Sigmoid colon (tissue), 7 donors: Measurements from ENCODE around the gene TPCN1. TPM values are rescaled to one million over a fixed set of nuclear protein-coding genes. Genes with fewer than 3 reads are reported as not detected.

ENCODE experiments used
- DNase-seq: peaks from one replicate; pipeline ENCODE4 v3.0.0-alpha.2; 2019
- H3K27ac ChIP-seq, 4 donors: fragments of 200-600 bp; sonication (generic); one replicate each; pipeline ENCODE4 v1.5.1; 2016 to 2019; ENCODE audit warnings: mild to moderate bottlenecking in 1 of 4
- H3K27me3 ChIP-seq, 3 donors: fragments of 200-600 bp; sonication (generic); one replicate each; pipeline ENCODE4 v1.5.1; 2019; ENCODE audit warnings: mild to moderate bottlenecking in 1 of 3
- H3K36me3 ChIP-seq, 4 donors: fragments of 200-600 bp; sonication (generic); one replicate each; pipeline ENCODE4 v1.5.1; 2016 to 2019
- H3K4me1 ChIP-seq, 4 donors: fragments of 200-600 bp; sonication (generic); one replicate each; pipeline ENCODE4 v1.5.1; 2017 to 2019
- H3K4me3 ChIP-seq, 4 donors: fragments of 200-600 bp; sonication (generic); one replicate each; pipeline ENCODE4 v1.5.1; 2017 to 2019; ENCODE audit warnings: mild to moderate bottlenecking in 2 of 4, moderate library complexity in 1 of 4
- H3K9me3 ChIP-seq, 4 donors: fragments of 200-600 bp in 3 of 4; sonication (generic) in 3 of 4; one replicate each; pipeline versions ENCODE4 v1.5.1 to v1.6.1; 2013 to 2019
- CTCF ChIP-seq, 4 experiments: fragments of 450-650 bp in 3 of 4; fragments of 200-600 bp in 1 of 4; IDR thresholded peaks; one replicate each; pipeline ENCODE4 v1.5.1; 2016 to 2019; ENCODE audit warnings: antibody characterized with exemption in 4 of 4, mild to moderate bottlenecking in 3 of 4, moderate library complexity in 2 of 4
- EP300 ChIP-seq, 4 donors: sonication (generic); formaldehyde crosslinking; IDR thresholded peaks; one replicate each; pipeline ENCODE4 v1.6.1; 2017; ENCODE audit warnings: antibody characterized with exemption in 4 of 4
- POLR2A ChIP-seq, 2 donors: fragments of 450-650 bp; IDR thresholded peaks; one replicate each; pipeline ENCODE4 v1.6.1; 2016; ENCODE audit warnings: antibody characterized with exemption in 2 of 2, mild to moderate bottlenecking in 2 of 2, moderate library complexity in 2 of 2
- POLR2AphosphoS5 ChIP-seq, 4 donors: sonication (generic); formaldehyde crosslinking; IDR thresholded peaks; one replicate each; pipeline ENCODE4 v1.6.1; 2017; ENCODE audit warnings: antibody characterized with exemption in 4 of 4
- WGBS, 2 donors: extraction: QIAGEN DNeasy Blood & Tissue Kit; methylation state at CpG; one replicate each; pipeline ENCODE4 v1.1.7; 2013; 5-methylcytosine and 5-hydroxymethylcytosine counted together
- intact Hi-C: fragments of 100-400 bp; cut with DNase I; formaldehyde crosslinking; loops from one replicate; pipeline ENCODE4 v1.15.1; 2023
- polyA plus RNA-seq, 3 donors: library from polyadenylated mRNA; stranded (reverse); fragments of 200-250 nt; gene quantifications; one replicate each; pipeline ENCODE4 v1.2.3, GENCODE V29; 2013
- total RNA-seq, 4 donors: library from RNA; depleted of rRNA; stranded (reverse); fragments of >200 nt; gene quantifications; one replicate each; pipeline ENCODE4 v1.1.0, GENCODE V29; 2016
- donor health status: healthy with polysubstance abuse.
- donor health status: Bipolar disorder and iron deficiency.
- donor health status: healthy.

TPCN1 gene
- total and polyA plus RNA-seq, 7 donors, result 6.0 to 51.5 (median 28.3) TPM

- Histone ChIP-seq H3K9me3 (no peaks in the 10 kb centered on the region), H3K27ac (peak overlapping the region in 1 of 4 donors; percentile 59), H3K27me3 (no peaks in the 10 kb centered on the region), H3K4me1 (peaks cover 0 to 10% (median 9%) of the 10 kb centered on the region in 4 donors), H3K4me3 (no peak overlapping the region), H3K36me3 (peaks cover 0 to 21% (median 10%) of the 10 kb centered on the region in 4 donors)
- intact Hi-C loops, result loop anchor here (10.0 kb wide), 1 partner anchor 230 kb away; the partner anchor contains the start of gene SDSL
- 91% methylated on average over 4 of the region's 4 CpGs for WGBS, 2 donors
- TF ChIP-seq EP300 (IDR thresholded peaks at IDR 0.05) (no peak), POLR2A (IDR thresholded peaks at IDR 0.05) (no peak), CTCF (IDR thresholded peaks at IDR 0.05) (no peak), POLR2AphosphoS5 (IDR thresholded peaks at IDR 0.05) (no peak)
- no peak for DNase-seq
These were observed 26.3 kb upstream of the TPCN1 start for GRCh38 chr12:113194971-113195391.

GRCh38 chr12:113195598-113195997 is 25.7 kb upstream of the TPCN1 start:
- TF ChIP-seq POLR2AphosphoS5 (IDR thresholded peaks at IDR 0.05) (no peak), POLR2A (IDR thresholded peaks at IDR 0.05) (no peak), CTCF (IDR thresholded peaks at IDR 0.05) (no peak), EP300 (IDR thresholded peaks at IDR 0.05) (no peak)
- Histone ChIP-seq H3K4me1 (peaks cover 0 to 13% (median 10%) of the 10 kb centered on the region in 4 donors), H3K27me3 (no peaks in the 10 kb centered on the region), H3K27ac (no peak overlapping the region), H3K36me3 (peaks cover 0 to 18% (median 10%) of the 10 kb centered on the region in 4 donors), H3K4me3 (no peak overlapping the region), H3K9me3 (no peaks in the 10 kb centered on the region)
- no peak for DNase-seq
- intact Hi-C loops, result loop anchor here (10.0 kb wide), 1 partner anchor 229 kb away; the partner anchor contains the start of gene SDSL
- WGBS, 2 donors, result 94 to 96% methylated on average over 13 of the region's 13 CpGs

- H3K27ac ChIP-seq, result no peak overlapping the region
- DNase-seq, result no peak
- no peaks in the 10 kb centered on the region for H3K27me3 ChIP-seq
- H3K9me3 ChIP-seq, result no peaks in the 10 kb centered on the region
- H3K4me3 ChIP-seq, result no peak overlapping the region
- H3K36me3 ChIP-seq, result peaks cover 0 to 8% (median 6%) of the 10 kb centered on the region in 4 donors
- peaks cover 0 to 14% (median 10%) of the 10 kb centered on the region in 4 donors for H3K4me1 ChIP-seq
- intact Hi-C loops, result loop anchor here (10.0 kb wide), 1 partner anchor 228 kb away; the partner anchor contains the start of gene SDSL
- WGBS, 2 donors, result 71 to 79% methylated on average over 7 of the region's 7 CpGs
- no peak for TF ChIP-seq CTCF (IDR thresholded peaks at IDR 0.05)
- TF ChIP-seq POLR2A (IDR thresholded peaks at IDR 0.05), result no peak
- no peak for TF ChIP-seq POLR2AphosphoS5 (IDR thresholded peaks at IDR 0.05)
- no peak for TF ChIP-seq EP300 (IDR thresholded peaks at IDR 0.05)
These were observed 24.7 kb upstream of the TPCN1 start for GRCh38 chr12:113196582-113196981.

- WGBS, 2 donors, result 1 to 19% methylated on average over 4 of the region's 4 CpGs
- peaks cover 0 to 4% (median 2%) of the 10 kb centered on the region in 4 donors for H3K36me3 ChIP-seq
- no peak overlapping the region for H3K4me3 ChIP-seq
- intact Hi-C loops, result loop anchor here (10.0 kb wide), 1 partner anchor 228 kb away; the partner anchor contains the start of gene SDSL
- H3K9me3 ChIP-seq, result no peaks in the 10 kb centered on the region
- H3K27me3 ChIP-seq, result no peaks in the 10 kb centered on the region
- no peak overlapping the region for H3K27ac ChIP-seq
- peak; percentile 84 for DNase-seq
- TF ChIP-seq CTCF (IDR thresholded peaks at IDR 0.05), result peak in 2 of 4 experiments; percentile 26 to 45
- TF ChIP-seq POLR2A (IDR thresholded peaks at IDR 0.05), result no peak
- TF ChIP-seq POLR2AphosphoS5 (IDR thresholded peaks at IDR 0.05), result peak in 1 of 4 donors; percentile 43
- peaks cover 0 to 14% (median 10%) of the 10 kb centered on the region in 4 donors for H3K4me1 ChIP-seq
These were observed 24.3 kb upstream of the TPCN1 start for GRCh38 chr12:113196990-113197389.
